GM19193 (cell line): Measurements from ENCODE around the gene LRRC8A.
A peak's percentile ranks its signal among the peaks of the same experiment; 100 is the strongest.

Experiments used
- POLR2A ChIP-seq: IDR thresholded peaks from 4 replicates; pipeline ENCODE4 v1.6.1; 2011; ENCODE audit not compliant: insufficient read depth, insufficient read length; ENCODE audit errors: extremely low read depth

Gene LRRC8A

DNA sequence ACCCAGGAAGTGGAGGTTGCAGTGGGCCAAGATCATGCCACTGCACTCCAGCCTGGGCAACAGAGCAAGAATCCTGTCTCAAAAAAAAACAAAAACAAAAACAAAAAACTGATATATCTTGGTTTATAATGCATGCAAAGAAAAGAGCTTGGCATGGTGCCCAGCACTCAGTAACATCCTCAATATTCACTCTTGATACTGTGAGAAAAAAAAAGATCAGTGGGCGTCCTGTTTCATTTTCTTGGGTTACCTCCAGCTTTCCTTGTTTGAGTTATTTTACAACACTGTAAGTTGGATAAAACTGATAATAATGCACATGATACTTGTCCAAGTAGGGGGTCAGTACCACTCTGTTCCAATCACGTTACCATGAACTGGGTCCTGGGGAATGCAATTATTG is 46.7 kb downstream of the LRRC8A start:
- no peak for TF ChIP-seq POLR2A

GRCh38 chr9:128929560-128929959 is 47.6 kb downstream of the LRRC8A start:
- no peak for TF ChIP-seq POLR2A

DNA sequence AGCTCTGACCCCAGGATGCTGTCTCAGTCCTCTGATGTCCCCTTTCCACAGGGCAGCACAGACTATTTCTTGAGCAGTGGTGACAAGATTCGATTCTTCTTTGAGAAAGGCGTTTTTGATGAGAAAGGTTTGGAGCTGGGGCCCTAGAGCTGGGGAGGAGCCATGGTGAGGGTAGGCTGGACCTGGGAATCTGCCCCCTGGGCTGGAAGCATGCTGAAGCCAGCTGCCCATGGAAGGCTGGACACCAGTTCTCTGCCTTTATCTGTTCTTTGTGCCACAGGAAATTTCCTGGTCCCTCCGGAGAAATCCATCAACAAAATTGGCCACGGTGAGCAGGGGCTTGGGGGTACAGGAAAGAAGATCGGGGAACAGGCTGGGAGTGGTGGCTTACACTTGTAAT is 51.8 kb downstream of the LRRC8A start:
- TF ChIP-seq POLR2A = no peak

- no peak for TF ChIP-seq POLR2A
Measured at GRCh38 chr9:128936171-128936865, 54.4 kb downstream of the LRRC8A start.

DNA sequence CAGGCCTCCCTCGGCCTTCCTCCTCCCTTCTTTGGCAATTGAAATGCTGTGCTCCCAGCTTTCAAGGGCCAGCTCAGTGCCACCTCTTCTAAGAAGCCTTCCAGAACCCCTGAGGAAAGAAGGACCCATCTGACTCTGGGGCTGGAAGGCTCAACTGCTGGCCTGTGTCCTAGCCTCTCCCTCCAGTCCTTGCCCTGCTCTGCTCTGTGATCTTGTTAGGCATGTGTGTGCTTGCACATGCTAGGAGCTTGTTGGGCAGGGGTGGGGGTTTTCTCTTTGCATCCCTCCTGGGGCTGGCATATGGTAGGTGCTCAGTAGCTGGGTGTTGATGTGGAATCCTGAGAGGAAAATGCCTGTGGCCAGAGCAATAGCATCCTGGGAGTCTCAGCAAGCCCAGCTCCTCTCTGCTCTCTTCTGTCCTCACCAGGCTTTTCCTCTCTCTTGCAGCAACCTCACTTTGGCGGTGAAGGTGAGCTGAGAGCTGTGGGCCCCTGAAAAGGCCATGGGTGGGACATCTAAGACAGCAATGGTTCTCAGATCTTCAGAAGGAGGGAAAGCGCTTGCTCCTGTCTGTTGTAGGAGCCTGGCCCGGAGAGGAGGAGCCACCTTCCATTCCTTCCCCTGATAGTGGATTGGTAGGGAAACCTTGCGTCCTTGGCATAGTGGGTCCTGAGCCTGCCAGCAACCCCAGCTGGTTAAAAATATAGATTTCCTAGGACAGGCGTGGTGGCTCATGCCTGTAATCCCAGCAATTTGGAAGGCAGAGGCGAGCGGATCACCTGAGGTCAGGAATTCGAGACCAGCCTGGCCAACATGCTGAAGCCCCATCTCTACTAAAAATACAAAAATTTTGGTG is 55.6 kb downstream of the LRRC8A start:
- no peak for TF ChIP-seq POLR2A

- no peak for TF ChIP-seq POLR2A
Measured at GRCh38 chr9:128940271-128940921, 58.5 kb downstream of the LRRC8A start.

DNA sequence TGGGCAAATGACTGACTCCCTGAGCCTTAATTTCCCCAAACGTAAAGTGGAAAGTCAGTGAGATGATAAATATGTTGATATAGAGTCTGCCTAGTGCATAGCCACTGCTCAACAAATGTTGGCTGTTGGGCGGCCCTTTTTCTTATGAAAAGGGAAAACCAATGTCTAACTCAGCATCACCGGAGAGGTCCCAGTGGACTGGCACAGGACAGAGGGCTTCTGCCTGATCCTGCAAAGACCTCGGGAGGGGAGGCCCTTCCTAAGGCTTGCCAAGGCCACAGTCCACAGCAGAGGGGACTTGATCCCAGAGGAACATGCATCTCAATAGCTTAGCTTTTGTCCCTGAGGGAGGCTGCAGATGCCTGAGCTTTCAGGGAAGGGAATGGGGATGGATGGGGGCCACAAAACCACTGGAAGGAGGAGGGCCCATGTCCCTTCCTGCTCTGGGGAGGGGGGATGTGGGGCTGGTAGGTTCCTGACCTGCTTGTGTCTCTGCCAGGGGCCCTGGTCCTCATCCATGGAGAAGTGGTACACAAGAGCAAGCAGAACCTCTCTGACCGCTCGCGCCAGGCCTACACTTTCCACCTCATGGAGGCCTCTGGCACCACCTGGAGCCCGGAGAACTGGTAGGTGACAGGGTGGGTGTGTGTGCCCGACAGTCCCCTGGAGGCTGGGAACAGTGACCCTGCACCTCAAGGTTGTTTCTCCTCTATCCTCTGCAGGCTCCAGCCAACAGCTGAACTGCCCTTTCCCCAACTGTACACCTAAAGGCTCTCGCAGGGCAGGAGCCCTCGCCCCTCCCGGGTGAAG is 59.2 kb downstream of the LRRC8A start:
- TF ChIP-seq POLR2A = no peak

DNA sequence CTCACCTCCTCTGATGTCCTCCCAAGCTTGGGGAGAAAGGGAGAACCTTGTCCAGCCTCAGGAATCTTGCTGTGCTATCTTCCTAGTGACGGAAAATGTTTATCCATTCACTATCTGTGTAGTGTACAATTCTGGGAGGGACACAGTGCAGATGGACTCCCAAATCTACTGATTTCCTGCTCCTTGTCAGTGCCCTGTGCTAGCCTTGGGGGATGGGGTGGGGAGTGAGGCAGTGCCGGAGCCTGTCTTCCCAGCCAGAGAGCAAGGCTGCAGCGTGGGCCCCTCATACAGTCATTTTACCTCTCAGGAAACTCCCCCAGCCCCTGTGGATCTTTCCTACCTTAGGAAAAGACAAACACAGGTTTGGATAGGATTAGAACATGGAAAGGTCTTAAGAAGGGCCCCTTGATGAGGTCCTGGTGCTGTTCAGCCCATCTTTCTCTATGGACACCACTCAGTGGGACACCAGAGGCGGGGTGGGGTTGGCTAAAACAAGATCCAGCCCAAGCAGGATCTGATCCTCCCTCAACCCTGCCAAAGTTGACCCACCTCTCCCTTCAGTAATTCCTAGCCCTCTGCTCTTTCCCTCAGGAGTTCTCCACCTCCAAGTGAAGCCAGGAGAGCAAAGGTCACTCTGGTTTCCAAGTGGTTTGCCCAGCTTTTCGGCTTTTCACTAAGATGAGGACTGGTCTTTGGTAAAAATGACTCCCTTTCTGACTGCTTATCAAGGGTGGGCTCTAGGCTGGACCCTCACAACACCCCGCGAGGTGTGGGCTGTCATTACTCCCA is 62.1 kb downstream of the LRRC8A start:
- TF ChIP-seq POLR2A = no peak

- no peak for TF ChIP-seq POLR2A
Measured at GRCh38 chr9:128945798-128946501, 64.0 kb downstream of the LRRC8A start.

GRCh38 chr9:128946571-128947276 is 64.8 kb downstream of the LRRC8A start:
- no peak for TF ChIP-seq POLR2A

DNA sequence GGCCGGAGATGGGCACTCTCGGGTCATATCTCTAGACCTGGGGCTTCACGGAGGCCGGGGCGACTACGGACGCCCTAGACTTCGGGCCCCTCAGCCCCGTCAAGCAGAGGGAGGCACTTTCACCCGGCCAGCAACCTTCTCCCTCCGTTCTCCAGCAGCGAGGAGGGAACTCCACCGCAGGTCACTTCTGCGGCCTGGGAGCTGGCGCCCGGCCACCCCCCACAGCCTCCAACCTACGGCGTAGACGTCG is 65.3 kb downstream of the LRRC8A start:
- no peak for TF ChIP-seq POLR2A

- TF ChIP-seq POLR2A = peak; percentile 98
Measured at GRCh38 chr9:128947527-128948301, 65.8 kb downstream of the LRRC8A start, which contains the start of the genes DOLK and NUP188. TSS of gene DOLK (minus strand) at chr9:128947603. CDS start at chr9:128947303, 300 bp downstream. TSS of gene NUP188 (plus strand) at chr9:128947699. CDS start at chr9:128947720, 21 bp downstream.
